IgD-negative memory B cell (primary cell): ENCODE results near the gene C11orf24. TPM values are rescaled to one million over a fixed set of nuclear protein-coding genes. Genes with fewer than 3 reads are reported as not detected.
A peak's percentile ranks its signal among the peaks of the same experiment; 100 is the strongest.
"Not testable (repeated sequence)": the region's sequence is repeated elsewhere in the genome, so short reads cannot be mapped to it uniquely, and the experiment has no call there.

Experiments used
- H3K27ac Mint-ChIP-seq, 3 donors: one replicate each; pipeline ENCODE4 v1.8.0; 2020 to 2022; ENCODE audit warnings: mild to moderate bottlenecking in 3 of 3, mixed read lengths in 3 of 3, moderate library complexity in 1 of 3
- H3K27me3 Mint-ChIP-seq: one replicate; pipeline ENCODE4 v1.8.0; 2021; ENCODE audit warnings: mixed read lengths
- H3K36me3 Mint-ChIP-seq: one replicate; pipeline ENCODE4 v1.8.0; 2020; ENCODE audit warnings: mild to moderate bottlenecking, mixed read lengths
- H3K4me1 Mint-ChIP-seq, 3 donors: one replicate each; pipeline ENCODE4 v1.8.0; 2020 to 2022; ENCODE audit warnings: mixed read lengths in 3 of 3, mild to moderate bottlenecking in 1 of 3
- H3K4me3 Mint-ChIP-seq, 4 donors: one replicate each; pipeline ENCODE4 v1.8.0; 2020 to 2022; ENCODE audit warnings: mild to moderate bottlenecking in 4 of 4, mixed read lengths in 4 of 4, moderate library complexity in 3 of 4
- H3K9me3 Mint-ChIP-seq, 3 donors: one replicate each; pipeline ENCODE4 v1.8.0; 2020 to 2021; ENCODE audit warnings: mixed read lengths in 3 of 3, mild to moderate bottlenecking in 1 of 3
- polyA plus RNA-seq: library from polyadenylated mRNA; unstranded; fragments of 300-500 nt; fragmentation: Illumina TruSeq; gene quantifications from one replicate; pipeline ENCODE4 v1.2.3, GENCODE V29; 2021

Gene C11orf24
- polyA plus RNA-seq, 1 donor from 2014 or later = 40.5 TPM

- H3K4me1 Mint-ChIP-seq = peaks cover 12% of the 10 kb centered on the region in 3 donors
- H3K36me3 Mint-ChIP-seq = peaks cover 4% of the 10 kb centered on the region
- H3K27ac Mint-ChIP-seq = peak overlapping the region in 1 of 3 donors; percentile 71
- no peak overlapping the region for H3K4me3 Mint-ChIP-seq
- H3K27me3 Mint-ChIP-seq = no peaks in the 10 kb centered on the region
- peaks cover 0 to 2% (median 0%) of the 10 kb centered on the region in 3 donors for H3K9me3 Mint-ChIP-seq
Observed at GRCh38 chr11:68258363-68258765, 13.4 kb downstream of the C11orf24 start.

DNA sequence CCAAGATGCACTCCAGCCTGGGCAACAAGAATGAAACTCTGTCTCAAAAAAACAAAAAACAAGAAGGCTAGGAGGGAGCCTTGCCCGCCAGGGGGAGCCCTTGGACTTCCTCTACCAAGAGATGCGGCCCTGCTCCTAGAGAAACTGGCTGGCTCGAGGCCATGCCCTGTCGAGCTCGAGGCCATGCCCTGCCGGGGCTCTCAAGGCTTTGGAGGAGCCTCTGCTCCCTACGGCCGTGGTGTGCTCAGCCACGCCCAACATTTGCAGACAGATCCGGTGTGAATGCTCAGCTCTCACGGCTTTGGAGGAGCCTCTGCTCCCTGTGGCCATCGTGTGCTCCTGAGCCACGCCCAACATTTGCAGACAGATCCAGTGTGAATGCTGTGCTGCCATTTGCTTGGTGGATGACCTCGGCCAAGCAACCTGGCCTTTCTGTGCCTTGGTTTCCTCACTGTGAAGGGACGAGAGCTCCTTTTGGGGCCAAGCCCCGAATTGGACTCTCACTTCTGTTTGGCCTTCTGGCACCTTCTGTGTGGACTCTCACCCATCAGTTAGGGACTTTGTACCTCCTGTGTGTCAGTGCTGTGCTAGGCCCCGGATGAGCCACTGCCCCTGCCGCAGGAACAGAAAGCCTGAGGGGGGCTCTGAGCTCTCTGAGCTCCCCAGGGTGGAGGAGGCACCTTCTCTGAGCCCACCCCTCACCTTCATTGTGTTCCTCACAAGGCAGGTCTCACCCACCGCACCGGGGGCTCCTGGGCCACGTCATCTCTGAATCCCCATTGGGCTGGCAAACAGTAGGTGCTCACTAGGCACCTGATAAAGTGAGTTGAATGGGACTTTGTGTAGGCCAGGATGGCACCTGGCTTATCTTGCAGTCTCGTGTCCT is 14.1 kb downstream of the C11orf24 start:
- H3K4me1 Mint-ChIP-seq = peaks cover 6 to 12% (median 10%) of the 10 kb centered on the region in 3 donors
- peaks cover 4% of the 10 kb centered on the region for H3K36me3 Mint-ChIP-seq
- H3K4me3 Mint-ChIP-seq = peak overlapping the region in 3 of 4 donors; percentile 6 to 51 (median 25)
- H3K27ac Mint-ChIP-seq = peak overlapping the region in 2 of 3 donors; percentile 17 to 92
- no peaks in the 10 kb centered on the region for H3K27me3 Mint-ChIP-seq
- H3K9me3 Mint-ChIP-seq = peaks cover 0 to 2% (median 0%) of the 10 kb centered on the region in 3 donors

- H3K4me3 Mint-ChIP-seq = no peak overlapping the region
Observed at GRCh38 chr11:68256331-68256741, 15.4 kb downstream of the C11orf24 start.

DNA sequence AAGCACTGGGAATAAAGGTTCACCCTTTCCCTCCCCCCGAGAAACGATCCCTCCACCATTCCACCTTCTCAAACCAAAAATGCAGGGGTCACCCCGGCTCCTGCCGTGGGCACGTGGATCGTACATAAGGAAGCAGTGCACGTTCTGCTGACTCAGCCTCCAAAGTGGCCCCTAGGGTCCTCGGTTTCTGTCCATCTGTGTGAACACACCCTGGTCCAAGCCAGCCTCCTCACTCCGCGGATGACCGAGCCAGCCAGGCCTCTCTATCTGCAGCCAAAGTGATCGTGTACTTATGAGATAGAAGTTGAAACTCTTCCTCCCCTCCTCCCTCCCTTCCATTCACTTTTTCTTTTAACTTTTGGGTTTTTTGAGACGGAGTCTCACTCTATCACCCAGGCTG is 16.2 kb downstream of the C11orf24 start:
- Mint-ChIP-seq H3K4me1 (peaks cover 6 to 9% (median 9%) of the 10 kb centered on the region in 3 donors), H3K27me3 (no peaks in the 10 kb centered on the region), H3K27ac (peak overlapping the region in 1 of 3 donors; percentile 59), H3K4me3 (no peak overlapping the region), H3K9me3 (peaks cover 0 to 3% (median under 1%) of the 10 kb centered on the region in 3 donors), H3K36me3 (no peaks in the 10 kb centered on the region)

More at GRCh38 chr11:68256331-68256741, 15.4 kb downstream of the C11orf24 start:
- H3K27ac Mint-ChIP-seq = no peak overlapping the region
- no peaks in the 10 kb centered on the region for H3K36me3 Mint-ChIP-seq
- peaks cover 0 to 3% (median 0%) of the 10 kb centered on the region in 3 donors for H3K9me3 Mint-ChIP-seq
- H3K27me3 Mint-ChIP-seq = no peaks in the 10 kb centered on the region
- H3K4me1 Mint-ChIP-seq = peaks cover 6 to 10% (median 9%) of the 10 kb centered on the region in 3 donors

DNA sequence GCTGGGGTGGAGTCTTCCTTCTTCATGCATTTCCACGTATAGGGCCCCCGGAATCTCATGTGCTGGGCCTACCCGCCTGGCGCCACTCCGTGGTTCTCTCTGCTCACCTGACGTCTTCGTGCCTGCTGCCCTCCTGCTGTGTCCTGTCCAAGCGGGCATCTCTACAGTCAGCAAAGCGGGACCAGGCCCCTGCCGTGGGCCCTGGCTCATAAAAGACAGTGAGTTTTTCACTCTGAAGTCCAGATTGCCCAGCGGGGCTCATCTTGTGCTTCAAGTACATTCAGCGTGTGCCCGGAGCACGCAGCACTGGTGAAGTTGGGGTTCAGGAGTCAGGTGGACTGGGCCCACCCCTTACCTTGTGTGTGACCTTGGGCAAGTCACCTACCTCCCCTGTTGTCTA is 17.4 kb downstream of the C11orf24 start:
- H3K27ac Mint-ChIP-seq = peak overlapping the region in 1 of 3 donors; percentile 50
- peaks cover 5 to 8% (median 6%) of the 10 kb centered on the region in 3 donors for H3K4me1 Mint-ChIP-seq
- no peak overlapping the region for H3K4me3 Mint-ChIP-seq
- H3K36me3 Mint-ChIP-seq = no peaks in the 10 kb centered on the region
- H3K9me3 Mint-ChIP-seq = peaks cover 1 to 9% (median 6%) of the 10 kb centered on the region in 3 donors
- no peaks in the 10 kb centered on the region for H3K27me3 Mint-ChIP-seq

DNA sequence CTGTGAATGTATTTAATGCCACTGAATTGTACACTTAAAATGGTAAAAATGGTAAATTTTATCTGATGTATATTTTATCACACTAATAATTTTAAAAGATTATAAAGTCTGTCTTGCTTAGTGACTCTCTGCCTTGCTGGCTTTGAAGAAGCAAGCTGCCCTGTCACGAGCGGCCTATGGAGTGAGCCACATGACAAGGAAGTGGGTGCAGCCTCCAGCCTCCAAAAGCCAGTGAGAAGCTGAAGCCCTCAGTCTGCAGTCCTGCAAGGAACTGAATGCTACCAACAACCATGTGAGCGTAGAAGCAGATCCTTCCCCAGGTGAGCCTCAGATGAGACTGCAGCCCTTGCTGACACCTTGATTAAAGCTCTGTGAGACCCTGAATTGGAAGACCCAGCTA is 20.0 kb downstream of the C11orf24 start:
- H3K4me3 Mint-ChIP-seq = no peak overlapping the region
- no peaks in the 10 kb centered on the region for H3K4me1 Mint-ChIP-seq
- H3K27ac Mint-ChIP-seq = no peak overlapping the region
- H3K27me3 Mint-ChIP-seq = no peaks in the 10 kb centered on the region
- H3K36me3 Mint-ChIP-seq = no peaks in the 10 kb centered on the region
- H3K9me3 Mint-ChIP-seq = peaks cover 1 to 12% (median 6%) of the 10 kb centered on the region in 3 donors

DNA sequence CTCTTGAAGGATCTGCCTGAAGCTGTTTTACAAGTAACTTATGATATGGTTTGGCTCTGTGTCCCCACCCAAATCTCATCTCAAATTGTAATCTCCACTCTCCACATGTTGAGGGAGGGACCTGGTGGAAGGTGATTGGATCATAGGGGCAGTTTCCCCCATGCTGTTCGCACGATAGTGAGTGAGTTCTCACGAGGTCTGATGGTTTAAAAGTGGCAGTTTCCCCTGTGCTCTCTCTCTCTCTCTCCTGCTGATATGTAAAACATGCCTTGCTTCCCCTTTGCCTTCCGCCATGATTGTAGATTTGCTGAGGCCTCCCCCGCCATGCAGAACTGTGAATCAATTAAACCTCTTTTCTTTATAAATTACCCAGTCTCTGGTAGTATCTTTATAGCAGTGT is 26.9 kb downstream of the C11orf24 start:
- not testable (repeated sequence) for H3K36me3 Mint-ChIP-seq, H3K27ac Mint-ChIP-seq, H3K27me3 Mint-ChIP-seq, H3K4me3 Mint-ChIP-seq, H3K9me3 Mint-ChIP-seq, H3K4me1 Mint-ChIP-seq

DNA sequence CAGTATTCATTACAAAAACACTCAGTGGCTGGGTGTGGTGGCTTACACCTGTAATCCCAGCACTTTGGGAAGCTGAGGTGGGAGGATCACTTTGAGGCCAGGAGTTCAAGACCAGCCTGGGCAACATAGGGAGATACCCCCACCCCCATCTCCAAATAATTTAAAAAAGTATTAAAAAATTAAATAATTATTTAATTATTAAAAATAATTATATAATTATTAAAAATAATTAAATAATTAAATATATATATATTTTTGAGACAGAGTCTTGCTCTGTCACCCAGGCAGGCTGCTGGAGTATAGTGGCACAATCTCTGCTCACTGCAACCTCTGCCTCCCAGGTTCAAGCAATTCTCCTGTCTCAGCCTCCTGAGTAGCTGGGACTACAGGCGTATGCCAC is 27.9 kb downstream of the C11orf24 start:
- H3K27ac Mint-ChIP-seq, H3K4me1 Mint-ChIP-seq, H3K27me3 Mint-ChIP-seq, H3K4me3 Mint-ChIP-seq, H3K36me3 Mint-ChIP-seq, H3K9me3 Mint-ChIP-seq: not testable (repeated sequence)

GRCh38 chr11:68242616-68243015 is 29.2 kb downstream of the C11orf24 start:
- Mint-ChIP-seq H3K9me3 (peaks cover 0 to 9% (median 0%) of the 10 kb centered on the region in 3 donors), H3K4me3 (no peak overlapping the region), H3K36me3 (peaks cover 5% of the 10 kb centered on the region), H3K4me1 (no peaks in the 10 kb centered on the region), H3K27ac (no peak overlapping the region), H3K27me3 (peaks cover 11% of the 10 kb centered on the region)

DNA sequence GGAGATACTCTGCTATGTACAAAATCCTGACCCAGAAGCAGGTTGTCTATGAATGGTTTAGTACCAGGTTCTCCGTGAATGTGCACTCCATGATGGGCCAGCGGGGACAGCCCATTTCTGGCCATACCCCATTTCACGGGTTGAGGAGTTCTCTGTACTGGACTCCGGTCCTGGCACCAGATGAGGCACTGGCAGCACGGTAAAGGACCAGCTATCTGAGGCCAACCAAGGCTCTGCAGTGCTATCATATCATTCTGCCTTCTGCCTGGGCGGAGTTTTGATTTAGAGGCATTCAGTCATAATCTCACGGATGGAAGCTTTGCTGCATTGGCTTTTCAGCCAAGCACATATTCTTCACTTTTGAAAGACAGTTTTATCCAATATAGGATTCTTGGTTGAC is 40.2 kb downstream of the C11orf24 start:
- H3K27ac Mint-ChIP-seq = no peak overlapping the region
- no peaks in the 10 kb centered on the region for H3K36me3 Mint-ChIP-seq
- peaks cover 7% of the 10 kb centered on the region for H3K27me3 Mint-ChIP-seq
- H3K9me3 Mint-ChIP-seq = peaks cover 8 to 22% (median 11%) of the 10 kb centered on the region in 3 donors
- H3K4me3 Mint-ChIP-seq = no peak overlapping the region
- no peaks in the 10 kb centered on the region for H3K4me1 Mint-ChIP-seq

DNA sequence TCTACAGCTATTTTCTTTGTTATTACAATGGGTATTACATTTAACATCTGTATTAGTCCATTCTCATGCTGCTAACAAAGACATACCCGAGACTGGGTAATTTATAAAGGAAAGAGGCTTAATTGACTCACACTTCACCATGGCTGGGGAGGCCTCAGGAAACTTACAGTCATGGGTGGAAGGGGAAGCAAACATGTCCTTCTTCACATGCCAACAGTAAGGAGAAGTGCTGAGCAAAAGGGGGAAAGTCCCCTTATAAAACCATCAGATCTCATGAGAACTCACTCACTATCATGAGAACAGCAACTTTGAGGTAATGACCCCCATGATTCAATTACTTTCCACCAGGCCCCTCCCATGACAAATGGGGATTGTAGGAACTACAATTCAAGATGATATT is 42.2 kb downstream of the C11orf24 start:
- H3K27ac Mint-ChIP-seq = no peak overlapping the region
- H3K4me3 Mint-ChIP-seq = no peak overlapping the region
- H3K27me3 Mint-ChIP-seq = peaks cover 7% of the 10 kb centered on the region
- H3K36me3 Mint-ChIP-seq = no peaks in the 10 kb centered on the region
- H3K4me1 Mint-ChIP-seq = no peaks in the 10 kb centered on the region
- peaks cover 8 to 22% (median 14%) of the 10 kb centered on the region in 3 donors for H3K9me3 Mint-ChIP-seq

GRCh38 chr11:68226421-68226820 is 45.4 kb downstream of the C11orf24 start:
- no peak overlapping the region for H3K27ac Mint-ChIP-seq
- no peaks in the 10 kb centered on the region for H3K27me3 Mint-ChIP-seq
- H3K9me3 Mint-ChIP-seq = peaks cover 8 to 22% (median 11%) of the 10 kb centered on the region in 3 donors
- H3K4me3 Mint-ChIP-seq = no peak overlapping the region
- no peaks in the 10 kb centered on the region for H3K36me3 Mint-ChIP-seq
- no peaks in the 10 kb centered on the region for H3K4me1 Mint-ChIP-seq

- H3K4me3 Mint-ChIP-seq = no peak overlapping the region
- H3K9me3 Mint-ChIP-seq = peaks cover 4 to 17% (median 8%) of the 10 kb centered on the region in 3 donors
- peaks cover 2% of the 10 kb centered on the region for H3K36me3 Mint-ChIP-seq
- peaks cover 3% of the 10 kb centered on the region for H3K27me3 Mint-ChIP-seq
- H3K4me1 Mint-ChIP-seq = peaks cover 0 to 3% (median 1%) of the 10 kb centered on the region in 3 donors
- no peak overlapping the region for H3K27ac Mint-ChIP-seq
Observed at GRCh38 chr11:68224606-68225005, 47.2 kb downstream of the C11orf24 start.

GRCh38 chr11:68223275-68223674 is 48.5 kb downstream of the C11orf24 start:
- H3K36me3 Mint-ChIP-seq = peaks cover 2% of the 10 kb centered on the region
- H3K27ac Mint-ChIP-seq = peak overlapping the region in 1 of 3 donors; percentile 10

DNA sequence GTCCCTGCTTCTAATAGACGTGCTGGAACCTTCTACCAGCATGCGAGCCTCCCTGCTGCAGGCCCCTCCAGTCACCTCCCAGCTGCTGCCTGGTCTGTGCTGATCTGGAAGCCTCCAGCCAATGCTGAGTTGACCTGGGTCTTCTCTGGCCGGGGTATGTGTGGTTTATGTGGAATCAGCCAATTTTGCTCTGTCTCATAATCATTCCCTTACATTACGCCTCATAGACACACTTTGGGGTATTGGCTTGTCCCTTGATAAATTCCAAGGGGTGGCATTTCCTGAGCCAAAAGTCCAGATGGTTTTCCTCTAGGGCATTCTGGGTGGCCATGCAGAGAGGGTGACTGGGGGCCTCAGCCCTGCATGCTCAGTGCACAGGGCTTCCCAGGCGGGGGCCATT is 50.4 kb downstream of the C11orf24 start:
- H3K4me1 Mint-ChIP-seq = peaks cover 2 to 5% (median 2%) of the 10 kb centered on the region in 3 donors
- H3K4me3 Mint-ChIP-seq = no peak overlapping the region
- H3K36me3 Mint-ChIP-seq = peaks cover 2% of the 10 kb centered on the region
- peaks cover 4% of the 10 kb centered on the region for H3K27me3 Mint-ChIP-seq
- peaks cover 0 to 3% (median 0%) of the 10 kb centered on the region in 3 donors for H3K9me3 Mint-ChIP-seq
- H3K27ac Mint-ChIP-seq = peak overlapping the region in 1 of 3 donors; percentile 77

More at GRCh38 chr11:68223275-68223674, 48.5 kb downstream of the C11orf24 start:
- H3K4me1 Mint-ChIP-seq = peaks cover 0 to 5% (median 2%) of the 10 kb centered on the region in 3 donors
- peaks cover 3 to 6% (median 3%) of the 10 kb centered on the region in 3 donors for H3K9me3 Mint-ChIP-seq
- peaks cover 4% of the 10 kb centered on the region for H3K27me3 Mint-ChIP-seq
- peak overlapping the region in 1 of 4 donors; percentile 13 for H3K4me3 Mint-ChIP-seq
